HEK293 (cell line): ENCODE measurements around the gene NOL4L.

Experiments used
- CTCF ChIP-seq: fragments of 450-650 bp; formaldehyde crosslinking; IDR thresholded peaks from 2 replicates; pipeline ENCODE4 v1.5.1; 2016; ENCODE audit warnings: missing biosample characterization, missing genetic modification characterization
- ZBTB21 ChIP-seq: fragments of 450-650 bp; formaldehyde crosslinking; IDR thresholded peaks from 2 replicates; pipeline ENCODE4 v1.5.1; 2017; ENCODE audit warnings: missing biosample characterization, missing genetic modification characterization
- ZBTB7A ChIP-seq: fragments of 450-650 bp; formaldehyde crosslinking; IDR thresholded peaks from 2 replicates; pipeline ENCODE4 v1.5.1; 2016; ENCODE audit warnings: low read depth, missing biosample characterization, missing genetic modification characterization
- ZNF366 ChIP-seq: fragments of 450-650 bp; formaldehyde crosslinking; conservative IDR thresholded peaks from 2 replicates; pipeline ENCODE4 v1.5.1; 2016; ENCODE audit warnings: missing biosample characterization, missing genetic modification characterization
- ZNF558 ChIP-seq: fragments of 450-650 bp; formaldehyde crosslinking; IDR thresholded peaks from 2 replicates; pipeline ENCODE4 v1.5.1; 2016; ENCODE audit warnings: missing biosample characterization, missing genetic modification characterization
- ZNF639 ChIP-seq: fragments of 450-650 bp; formaldehyde crosslinking; IDR thresholded peaks from 2 replicates; pipeline ENCODE4 v1.5.1; 2016; ENCODE audit warnings: missing biosample characterization, missing genetic modification characterization
- ZNF664 ChIP-seq: fragments of 450-650 bp; formaldehyde crosslinking; IDR thresholded peaks from 2 replicates; pipeline ENCODE4 v1.5.1; 2016; ENCODE audit warnings: missing biosample characterization, missing genetic modification characterization
- ZNF785 ChIP-seq: fragments of 450-650 bp; formaldehyde crosslinking; IDR thresholded peaks from 2 replicates; pipeline ENCODE4 v1.5.1; 2016; ENCODE audit warnings: missing biosample characterization, missing genetic modification characterization
- ZSCAN18 ChIP-seq: fragments of 450-650 bp; formaldehyde crosslinking; IDR thresholded peaks from 2 replicates; pipeline ENCODE4 v1.5.1; 2016; ENCODE audit warnings: missing biosample characterization, missing genetic modification characterization

GRCh38 chr20:32595143-32595542, 10.0 kb upstream of the NOL4L start:
- no peak for TF ChIP-seq ZNF639
- no peak for TF ChIP-seq CTCF
- TF ChIP-seq ZSCAN18 = no peak
- TF ChIP-seq ZNF558 = no peak
- TF ChIP-seq ZBTB21 (tag by site-specific recombination) = no peak
- TF ChIP-seq ZNF664 (tag by site-specific recombination) = no peak
- no peak for TF ChIP-seq ZNF366
- no peak for TF ChIP-seq ZNF785 (tag by site-specific recombination)
- no peak for TF ChIP-seq ZBTB7A (tag by site-specific recombination)
